Stomach (tissue), 9 donors: ENCODE measurements around the gene LY6G6C. TPM values are rescaled to one million over a fixed set of nuclear protein-coding genes. Genes with fewer than 3 reads are reported as not detected.

Source experiments
- DNase-seq, 2 donors: peaks; one replicate each; pipeline versions ENCODE4 v3.0.0 to v3.0.0-alpha.2; 2013 to 2019
- H3K27ac ChIP-seq, 5 donors: fragments of 200-600 bp in 4 of 5; sonication (generic) in 4 of 5; one replicate each; pipeline ENCODE4 v1.5.1; 2013 to 2019; ENCODE audit warnings: mild to moderate bottlenecking in 1 of 5, moderate library complexity in 1 of 5
- H3K27me3 ChIP-seq, 3 donors: fragments of 200-600 bp; sonication (generic); one replicate each; pipeline ENCODE4 v1.5.1; 2017 to 2019; ENCODE audit warnings: mixed run types in 1 of 3
- H3K36me3 ChIP-seq, 4 donors: fragments of 200-600 bp; sonication (generic); 1 replicate in 3 of 4; 2 replicates in 1 of 4; pipeline ENCODE4 v1.5.1; 2016 to 2019
- H3K4me1 ChIP-seq, 4 donors: fragments of 200-600 bp; sonication (generic); one replicate each; pipeline ENCODE4 v1.5.1; 2016 to 2019
- H3K4me3 ChIP-seq, 4 donors: fragments of 200-600 bp; sonication (generic) in 3 of 4; one replicate each; pipeline ENCODE4 v1.5.1; 2016 to 2019; ENCODE audit warnings: mild to moderate bottlenecking in 1 of 4
- H3K9me3 ChIP-seq, 4 donors: fragments of 200-600 bp; sonication (generic); one replicate each; pipeline ENCODE4 v1.5.1; 2016 to 2019
- EP300 ChIP-seq: sonication (generic); formaldehyde crosslinking; IDR thresholded peaks from one replicate; pipeline ENCODE4 v1.6.1; 2017; ENCODE audit warnings: antibody characterized with exemption
- POLR2A ChIP-seq, 4 donors: fragments of 450-650 bp; IDR thresholded peaks; one replicate each; pipeline ENCODE4 v1.6.1; 2016; ENCODE audit warnings: antibody characterized with exemption in 4 of 4, control low read depth in 2 of 4, mild to moderate bottlenecking in 1 of 4, moderate library complexity in 1 of 4
- POLR2AphosphoS5 ChIP-seq, 3 donors: sonication (generic); formaldehyde crosslinking; IDR thresholded peaks; one replicate each; pipeline ENCODE4 v1.6.1; 2016; ENCODE audit warnings: antibody characterized with exemption in 3 of 3
- WGBS, 5 donors: extraction: QIAGEN DNeasy Blood & Tissue Kit in 3 of 5; methylation state at CpG; one replicate each; pipeline versions ENCODE4 v1.1.5 to v1.1.7; 2013 to 2018; 5-methylcytosine and 5-hydroxymethylcytosine counted together
- intact Hi-C: fragments of 100-400 bp; cut with DNase I; formaldehyde crosslinking; loops from one replicate; pipeline ENCODE4 v1.15.1; 2023; ENCODE audit warnings: low total_unique reads
- polyA plus RNA-seq, 3 donors: library from polyadenylated mRNA; stranded (reverse); fragments of 200-250 nt; gene quantifications; one replicate each; pipeline ENCODE4 v1.2.3, GENCODE V29; 2013
- total RNA-seq, 5 donors: library from RNA; depleted of rRNA; stranded (reverse); fragments of >200 nt; gene quantifications; one replicate each; pipeline versions ENCODE4 v1.1.0 to v1.2.3, GENCODE V29; 2014 to 2016
- TF ChIP-seq, protein P1 (sequence below), 7 experiments: fragments of 450-650 bp in 4 of 7; fragments of 200-600 bp in 3 of 7; sonication (generic) in 3 of 7; IDR thresholded peaks; one replicate each; pipeline ENCODE4 v1.5.1; 2016 to 2019; ENCODE audit warnings: antibody characterized with exemption in 7 of 7, control low read depth in 2 of 7, mild to moderate bottlenecking in 1 of 7
- donor health status: healthy with polysubstance abuse.
- donor health status: Bipolar disorder and iron deficiency.
- donor health status: healthy.

The LY6G6C gene
- total and polyA plus RNA-seq, 8 donors: 0.90 TPM; not detected in 7

DNA sequence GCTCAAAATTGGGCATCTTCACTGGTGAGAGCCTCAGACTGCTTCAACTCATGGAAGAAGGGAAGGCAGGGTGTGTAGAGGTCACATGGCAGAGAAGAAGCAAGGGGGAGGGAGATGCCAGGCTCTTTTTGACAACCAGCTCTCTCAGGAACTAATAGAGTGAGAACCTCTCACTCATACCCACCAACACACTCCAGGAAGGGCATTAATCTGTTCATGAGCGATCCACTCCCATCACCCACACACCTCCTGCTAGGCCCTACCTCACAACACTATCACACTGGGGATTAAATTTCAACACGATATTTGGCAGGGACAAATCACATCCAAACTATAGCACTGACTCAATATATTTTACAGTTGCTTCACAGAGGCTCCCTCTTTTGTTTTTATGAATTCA lies 20.3 kb upstream of the LY6G6C start:
- Histone ChIP-seq H3K36me3 (peaks cover 0 to under 1% (median 0%) of the 10 kb centered on the region in 4 donors), H3K27me3 (no peaks in the 10 kb centered on the region), H3K9me3 (no peaks in the 10 kb centered on the region), H3K27ac (no peak overlapping the region), H3K4me3 (no peak overlapping the region), H3K4me1 (peaks cover 31 to 44% (median 37%) of the 10 kb centered on the region in 4 donors)
- no peak for DNase-seq
- TF ChIP-seq EP300 (no peak), POLR2AphosphoS5 (IDR thresholded peaks at IDR 0.05) (no peak), POLR2A (IDR thresholded peaks at IDR 0.05) (no peak)
- TF ChIP-seq, protein P1, sequence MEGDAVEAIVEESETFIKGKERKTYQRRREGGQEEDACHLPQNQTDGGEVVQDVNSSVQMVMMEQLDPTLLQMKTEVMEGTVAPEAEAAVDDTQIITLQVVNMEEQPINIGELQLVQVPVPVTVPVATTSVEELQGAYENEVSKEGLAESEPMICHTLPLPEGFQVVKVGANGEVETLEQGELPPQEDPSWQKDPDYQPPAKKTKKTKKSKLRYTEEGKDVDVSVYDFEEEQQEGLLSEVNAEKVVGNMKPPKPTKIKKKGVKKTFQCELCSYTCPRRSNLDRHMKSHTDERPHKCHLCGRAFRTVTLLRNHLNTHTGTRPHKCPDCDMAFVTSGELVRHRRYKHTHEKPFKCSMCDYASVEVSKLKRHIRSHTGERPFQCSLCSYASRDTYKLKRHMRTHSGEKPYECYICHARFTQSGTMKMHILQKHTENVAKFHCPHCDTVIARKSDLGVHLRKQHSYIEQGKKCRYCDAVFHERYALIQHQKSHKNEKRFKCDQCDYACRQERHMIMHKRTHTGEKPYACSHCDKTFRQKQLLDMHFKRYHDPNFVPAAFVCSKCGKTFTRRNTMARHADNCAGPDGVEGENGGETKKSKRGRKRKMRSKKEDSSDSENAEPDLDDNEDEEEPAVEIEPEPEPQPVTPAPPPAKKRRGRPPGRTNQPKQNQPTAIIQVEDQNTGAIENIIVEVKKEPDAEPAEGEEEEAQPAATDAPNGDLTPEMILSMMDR (IDR thresholded peaks at IDR 0.05): no peak
- intact Hi-C loops: no loop called here
- WGBS, 5 donors: 52 to 65% (median 59%) methylated on average over 2 of the region's 2 CpGs

DNA sequence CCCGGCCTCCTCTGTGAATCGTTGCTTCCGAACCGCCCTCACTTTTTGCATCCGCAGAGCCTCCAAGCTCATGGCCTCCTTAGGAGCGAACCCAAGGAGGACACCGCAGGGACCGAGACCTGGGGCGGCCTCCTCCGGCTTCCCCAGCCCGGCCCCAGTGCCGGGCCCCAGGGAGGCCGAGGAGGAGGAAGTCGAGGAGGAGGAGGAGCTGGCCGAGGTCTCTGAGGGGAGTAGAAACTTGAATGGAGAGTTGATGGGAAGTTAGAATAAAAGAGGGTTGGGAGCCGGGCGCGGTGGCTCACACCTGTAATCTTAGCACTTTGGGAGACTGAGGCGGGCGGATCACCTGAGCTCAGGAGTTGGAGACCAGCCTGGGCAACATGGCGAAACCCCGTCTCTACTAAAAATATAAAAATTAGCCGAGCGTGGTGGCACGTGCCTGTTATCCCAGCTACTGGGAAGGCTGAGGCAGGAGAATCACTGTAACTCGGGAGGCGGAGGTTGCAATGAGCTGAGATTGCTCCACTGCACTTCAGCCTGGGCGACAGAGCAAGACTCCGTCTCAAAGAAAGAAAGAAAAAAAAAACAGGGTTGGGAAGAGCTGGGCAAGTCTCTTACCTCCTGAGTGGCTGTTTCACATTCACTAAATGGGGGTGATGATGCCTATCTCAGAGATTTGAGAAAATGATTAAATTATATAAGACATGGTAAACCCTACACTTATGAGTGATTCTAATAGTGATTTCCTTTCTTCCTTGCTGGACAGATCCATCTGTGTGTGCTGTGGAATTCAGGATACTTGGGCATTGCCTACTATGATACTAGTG lies 19.1 kb upstream of the LY6G6C start:
- no peaks in the 10 kb centered on the region for H3K27me3 ChIP-seq
- peaks cover 36 to 48% (median 42%) of the 10 kb centered on the region in 4 donors for H3K4me1 ChIP-seq
- H3K27ac ChIP-seq: peak overlapping the region; percentile 57 to 97 (median 95)
- H3K4me3 ChIP-seq: peak overlapping the region; percentile 52 to 82 (median 69)
- intact Hi-C loops: no loop called here
- WGBS, 5 donors: 10 to 14% (median 13%) methylated on average over 29 of the region's 29 CpGs
- H3K9me3 ChIP-seq: no peaks in the 10 kb centered on the region
- no peaks in the 10 kb centered on the region for H3K36me3 ChIP-seq
- TF ChIP-seq POLR2A (IDR thresholded peaks at IDR 0.05) (no peak), EP300 (no peak)
- DNase-seq: no peak

DNA sequence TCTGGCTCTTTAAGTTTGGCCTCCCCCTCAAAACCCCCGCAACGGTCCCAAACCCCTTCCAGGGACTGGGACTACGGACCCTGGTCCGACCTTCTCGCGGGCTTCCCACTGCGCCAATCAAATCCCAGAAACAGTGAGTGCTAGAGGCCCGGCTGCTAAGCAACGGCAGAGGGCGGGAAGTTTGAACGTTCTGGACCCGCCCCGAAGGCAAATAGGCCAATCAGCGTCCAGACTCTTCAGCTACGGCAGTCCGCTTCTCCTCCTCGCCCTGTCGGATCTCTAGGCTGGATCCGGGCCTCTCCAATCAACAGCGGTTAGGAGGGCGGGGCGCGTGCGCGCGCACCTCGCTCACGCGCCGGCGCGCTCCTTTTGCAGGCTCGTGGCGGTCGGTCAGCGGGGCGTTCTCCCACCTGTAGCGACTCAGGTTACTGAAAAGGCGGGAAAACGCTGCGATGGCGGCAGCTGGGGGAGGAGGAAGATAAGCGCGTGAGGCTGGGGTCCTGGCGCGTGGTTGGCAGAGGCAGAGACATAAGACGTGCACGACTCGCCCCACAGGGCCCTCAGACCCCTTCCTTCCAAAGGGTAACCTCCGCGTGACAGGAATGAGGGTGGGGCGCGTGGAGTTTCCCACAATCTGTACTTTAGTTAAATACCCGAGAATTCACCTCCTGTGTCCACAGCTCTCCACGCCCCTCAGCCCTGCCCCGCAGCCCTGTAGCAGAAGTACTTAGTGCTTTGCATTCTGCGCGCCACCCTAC lies 18.3 kb upstream of the LY6G6C start, which contains the start of gene MSH5:
TSS of gene MSH5 (plus strand) at position 367 of the 758 bp plus-strand sequence. CDS start 462 bp downstream, outside the sequence.
- H3K9me3 ChIP-seq: no peaks in the 10 kb centered on the region
- H3K27me3 ChIP-seq: no peaks in the 10 kb centered on the region
- TF ChIP-seq EP300: no peak
- TF ChIP-seq POLR2AphosphoS5 (IDR thresholded peaks at IDR 0.05): peak; percentile 38 to 83 (median 39)
- TF ChIP-seq, protein P1 (IDR thresholded peaks at IDR 0.05): peak in 1 of 7 experiments; percentile 8
- no peak for TF ChIP-seq POLR2A (IDR thresholded peaks at IDR 0.05)
- H3K36me3 ChIP-seq: no peaks in the 10 kb centered on the region
- H3K27ac ChIP-seq: peak within 1 kb of the TSS; percentile 94 to 97 (median 95)
- H3K4me3 ChIP-seq: peak within 1 kb of the TSS; percentile 52 to 82 (median 69)
- 0% methylated on average over 26 to 58 of the region's 58 CpGs for WGBS, 5 donors
- H3K4me1 ChIP-seq: peaks cover 37 to 50% (median 44%) of the 10 kb centered on the region in 4 donors
- peak; percentile 98 to 100 for DNase-seq
- intact Hi-C loops: no loop called here

DNA sequence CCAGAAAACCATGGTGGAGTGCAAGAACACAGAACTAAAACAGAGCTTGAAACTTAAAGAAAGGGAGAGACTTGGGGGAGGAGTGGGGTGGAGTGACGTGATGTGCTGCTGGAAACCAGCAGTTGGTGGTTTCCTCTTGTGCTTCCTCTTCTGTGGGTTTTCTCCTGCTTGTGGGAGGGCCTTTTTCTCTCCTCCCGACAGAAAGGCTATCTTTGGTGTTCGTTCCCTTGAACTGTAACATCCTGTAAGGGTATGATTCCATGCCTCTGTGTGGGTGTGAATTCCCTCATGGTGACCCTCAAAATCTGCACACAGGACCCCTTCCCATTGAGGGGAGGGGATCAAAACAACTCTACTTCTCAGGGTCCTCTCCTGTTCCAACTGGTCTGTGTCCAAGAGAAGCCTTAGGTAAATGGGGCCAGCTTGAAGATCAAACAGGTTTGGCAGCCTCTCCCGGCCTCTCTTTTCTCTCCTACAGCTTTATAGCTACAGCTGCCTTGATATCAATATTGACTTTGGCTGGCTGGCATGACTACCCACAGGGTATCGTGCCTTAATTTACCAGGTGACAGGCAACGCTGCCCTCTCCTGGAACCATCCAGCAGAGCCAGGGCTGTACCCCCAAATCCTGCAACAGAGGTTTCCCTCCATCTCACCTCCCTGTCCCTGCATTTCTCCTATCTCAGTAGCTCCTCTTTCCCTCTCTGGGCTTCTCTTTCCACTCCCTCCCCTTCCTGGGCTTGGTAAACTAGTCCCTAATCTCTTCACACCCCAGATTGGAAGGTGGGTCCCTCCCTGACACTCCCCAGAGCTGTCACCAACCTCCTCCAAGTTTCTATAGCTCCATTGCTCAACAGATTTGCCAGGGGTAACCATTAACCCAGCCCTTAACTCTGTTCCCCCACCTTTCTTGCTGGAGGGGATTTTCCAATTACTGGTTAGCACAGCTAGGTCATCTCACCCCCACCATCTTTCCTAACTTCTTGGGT lies 16.7 kb upstream of the LY6G6C start:
- no peaks in the 10 kb centered on the region for H3K27me3 ChIP-seq
- intact Hi-C loops: no loop called here
- TF ChIP-seq, protein P1 (IDR thresholded peaks at IDR 0.05): peak in 2 of 7 experiments; percentile 21 to 30
- TF ChIP-seq POLR2AphosphoS5 (IDR thresholded peaks at IDR 0.05) (peak in 2 of 3 donors; percentile 41 to 71), POLR2A (IDR thresholded peaks at IDR 0.05) (peak in 1 of 4 donors; percentile 7), EP300 (no peak)
- DNase-seq: peak; percentile 89 to 94
- H3K4me3 ChIP-seq: peak overlapping the region in 1 of 4 donors; percentile 8
- peaks cover 7 to 12% (median 11%) of the 10 kb centered on the region in 4 donors for H3K36me3 ChIP-seq
- 5 to 13% (median 10%) methylated on average over 6 of the region's 6 CpGs for WGBS, 5 donors
- no peaks in the 10 kb centered on the region for H3K9me3 ChIP-seq
- peak overlapping the region; percentile 94 to 97 (median 95) for H3K27ac ChIP-seq
- H3K4me1 ChIP-seq: peaks cover 52 to 65% (median 60%) of the 10 kb centered on the region in 4 donors
